Measurements from ENCODE around the gene YY1. TPM values are rescaled to one million over a fixed set of nuclear protein-coding genes. Genes with fewer than 3 reads are reported as not detected.

Gene YY1
- polyA plus RNA-seq, 2 of the 4 experiments (the other 2 are of a cell fraction): 58.4 to 65.8 TPM

DNA sequence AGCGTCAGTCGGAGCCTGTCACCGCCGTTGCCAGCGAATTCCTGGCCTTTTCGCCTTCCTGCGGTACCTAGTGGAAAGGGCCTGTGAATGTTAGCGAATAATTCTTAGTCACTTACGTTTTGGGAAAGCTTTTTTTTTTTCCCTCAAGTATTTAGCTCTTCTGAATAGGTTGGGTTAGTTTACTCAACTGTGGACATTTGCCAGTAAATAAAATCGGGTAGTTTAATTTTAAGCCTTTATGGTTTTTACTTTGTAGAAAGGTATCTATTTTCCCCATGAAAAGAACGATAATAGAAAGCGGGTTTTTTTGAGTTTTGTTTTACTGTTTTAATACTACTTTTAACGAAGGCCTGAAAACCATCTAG lies 1.7 kb downstream of the YY1 start:
- Histone ChIP-seq H3K9me3 (no peaks in the 10 kb centered on the region), H3K4me1 (peaks cover 48% of the 10 kb centered on the region), H3K4me2 (peak overlapping the region; percentile 96), H3K27ac (peak overlapping the region; percentile 96 to 98), H3K4me3 (peak overlapping the region; percentile 66)
- TF ChIP-seq, protein P1, sequence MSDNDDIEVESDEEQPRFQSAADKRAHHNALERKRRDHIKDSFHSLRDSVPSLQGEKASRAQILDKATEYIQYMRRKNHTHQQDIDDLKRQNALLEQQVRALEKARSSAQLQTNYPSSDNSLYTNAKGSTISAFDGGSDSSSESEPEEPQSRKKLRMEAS (IDR thresholded peaks at IDR 0.05): no peak
- TF ChIP-seq POLR2A (IDR thresholded peaks at IDR 0.05; ENCODE audit: low read length): peak; percentile 26; the same call in 1 of the 2 replicates
- 0 out of 5 replicates have a peak, but pooled peaks of 1 of the 2 experiments have one; percentile 1 for TF ChIP-seq RAD21 (conservative IDR thresholded peaks at IDR 0.05 in 1 of 2, IDR thresholded peaks at IDR 0.05 in 1 of 2)
- POLR2A ChIA-PET: no interaction called here
- CTCF ChIA-PET: interaction anchor here (0.7 to 2.9 kb wide), 14 partner anchors 7 to 139 kb away, joined by 3 to 17 read pairs (median 4); no protein-coding TSS in a partner anchor
- FAIRE-seq (no peak), DNase-seq (ENCODE audit: low read depth in 1 of 2, low spot score in 1 of 2) (no peak), ATAC-seq (no peak)
- 2% methylated on average over 13 of the region's 13 CpGs for WGBS (ENCODE audit: missing lambda C conversion rate)

DNA sequence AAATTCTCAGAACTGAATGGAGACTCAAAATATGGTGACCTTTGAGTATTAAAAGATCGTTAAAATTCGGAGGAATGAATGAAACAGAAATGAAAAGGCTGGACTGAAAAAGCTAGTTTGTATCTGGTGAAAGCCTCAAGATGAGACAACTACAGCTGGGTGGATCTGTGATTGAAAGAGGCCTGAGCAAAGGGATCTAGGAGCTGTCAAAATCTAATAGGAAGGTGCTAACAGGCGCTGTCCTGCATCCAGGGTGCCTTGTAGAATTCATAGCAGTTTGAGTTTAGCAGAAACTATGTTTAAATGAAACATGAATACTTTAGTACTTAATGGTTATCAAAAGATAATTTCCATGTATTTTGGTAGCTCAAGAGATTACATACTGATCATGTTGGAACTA lies 2.3 kb downstream of the YY1 start:
- Histone ChIP-seq H3K4me3 (peak overlapping the region; percentile 66), H3K27ac (peak overlapping the region; percentile 96 to 98; a peak in 4 of 6 replicates), H3K4me1 (peaks cover 50% of the 10 kb centered on the region), H3K9me3 (no peaks in the 10 kb centered on the region), H3K4me2 (peak overlapping the region; percentile 96)
- WGBS (ENCODE audit: missing lambda C conversion rate): 39% methylated on average over 3 of the region's 3 CpGs
- DNase-seq (ENCODE audit: low read depth in 1 of 2, low spot score in 1 of 2) (no peak), ATAC-seq (no peak), FAIRE-seq (no peak)
- CTCF ChIA-PET: interaction anchor here (0.7 to 2.9 kb wide), 16 partner anchors 7 to 138 kb away, joined by 3 to 17 read pairs (median 4); no protein-coding TSS in a partner anchor
- POLR2A ChIA-PET: no interaction called here
- TF ChIP-seq CEBPB (IDR thresholded peaks at IDR 0.05): no peak
- TF ChIP-seq KDM5A (IDR thresholded peaks at IDR 0.05): no peak
- TF ChIP-seq CBX8 (IDR thresholded peaks at IDR 0.05): no peak
- no peak for TF ChIP-seq PHF8 (IDR thresholded peaks at IDR 0.05; ENCODE audit: borderline replicate concordance, low read depth)
- TF ChIP-seq JUN (IDR thresholded peaks at IDR 0.05): no peak
- TF ChIP-seq TFCP2L1 (CRISPR knock-in tag; IDR thresholded peaks at IDR 0.05): no peak
- no peak for TF ChIP-seq GATA3 (IDR thresholded peaks at IDR 0.05; ENCODE audit: borderline replicate concordance)
- TF ChIP-seq RCOR1 (IDR thresholded peaks at IDR 0.05; ENCODE audit: low read depth, low read length): no peak
- TF ChIP-seq NFE2L2 (conservative IDR thresholded peaks at IDR 0.05; ENCODE audit: low read length): no peak
- TF ChIP-seq ZC3H11A (IDR thresholded peaks at IDR 0.05): no peak
- TF ChIP-seq, protein P2, sequence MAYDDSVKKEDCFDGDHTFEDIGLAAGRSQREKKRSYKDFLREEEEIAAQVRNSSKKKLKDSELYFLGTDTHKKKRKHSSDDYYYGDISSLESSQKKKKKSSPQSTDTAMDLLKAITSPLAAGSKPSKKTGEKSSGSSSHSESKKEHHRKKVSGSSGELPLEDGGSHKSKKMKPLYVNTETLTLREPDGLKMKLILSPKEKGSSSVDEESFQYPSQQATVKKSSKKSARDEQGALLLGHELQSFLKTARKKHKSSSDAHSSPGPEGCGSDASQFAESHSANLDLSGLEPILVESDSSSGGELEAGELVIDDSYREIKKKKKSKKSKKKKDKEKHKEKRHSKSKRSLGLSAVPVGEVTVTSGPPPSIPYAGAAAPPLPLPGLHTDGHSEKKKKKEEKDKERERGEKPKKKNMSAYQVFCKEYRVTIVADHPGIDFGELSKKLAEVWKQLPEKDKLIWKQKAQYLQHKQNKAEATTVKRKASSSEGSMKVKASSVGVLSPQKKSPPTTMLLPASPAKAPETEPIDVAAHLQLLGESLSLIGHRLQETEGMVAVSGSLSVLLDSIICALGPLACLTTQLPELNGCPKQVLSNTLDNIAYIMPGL (CRISPR knock-in tag; IDR thresholded peaks at IDR 0.05; ENCODE audit: borderline replicate concordance): no peak
- no peak for TF ChIP-seq HOXB5 (CRISPR knock-in tag; IDR thresholded peaks at IDR 0.05)
- TF ChIP-seq, protein P3, sequence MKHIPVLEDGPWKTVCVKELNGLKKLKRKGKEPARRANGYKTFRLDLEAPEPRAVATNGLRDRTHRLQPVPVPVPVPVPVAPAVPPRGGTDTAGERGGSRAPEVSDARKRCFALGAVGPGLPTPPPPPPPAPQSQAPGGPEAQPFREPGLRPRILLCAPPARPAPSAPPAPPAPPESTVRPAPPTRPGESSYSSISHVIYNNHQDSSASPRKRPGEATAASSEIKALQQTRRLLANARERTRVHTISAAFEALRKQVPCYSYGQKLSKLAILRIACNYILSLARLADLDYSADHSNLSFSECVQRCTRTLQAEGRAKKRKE (CRISPR knock-in tag; IDR thresholded peaks at IDR 0.05; ENCODE audit: low read depth): no peak
- TF ChIP-seq HDAC2 (IDR thresholded peaks at IDR 0.05): no peak
- TF ChIP-seq NPAS2 (CRISPR knock-in tag; IDR thresholded peaks at IDR 0.05; ENCODE audit: borderline replicate concordance): no peak
- TF ChIP-seq ZSCAN20 (CRISPR knock-in tag; IDR thresholded peaks at IDR 0.05): no peak

GRCh38 chr14:100243020-100243419 lies 4.1 kb downstream of the YY1 start:
- FAIRE-seq (no peak), ATAC-seq (no peak), DNase-seq (ENCODE audit: low read depth in 1 of 2, low spot score in 1 of 2) (no peak)
- H3K4me2 ChIP-seq: no peak overlapping the region
- H3K4me3 ChIP-seq: no peak overlapping the region
- WGBS (ENCODE audit: missing lambda C conversion rate): 88% methylated on average over 3 of the region's 3 CpGs
- TF ChIP-seq CEBPB (IDR thresholded peaks at IDR 0.05) (no peak), CBX2 (IDR thresholded peaks at IDR 0.05; ENCODE audit: borderline replicate concordance, low read depth) (no peak), PHF8 (IDR thresholded peaks at IDR 0.05; ENCODE audit: borderline replicate concordance, low read depth) (no peak), ZNF302 (CRISPR knock-in tag; IDR thresholded peaks at IDR 0.05) (no peak), FOXS1 (CRISPR knock-in tag; IDR thresholded peaks at IDR 0.05) (no peak), HOXB5 (CRISPR knock-in tag; IDR thresholded peaks at IDR 0.05) (no peak), RNF2 (IDR thresholded peaks at IDR 0.05; ENCODE audit: borderline replicate concordance, low read depth) (no peak), REST (IDR thresholded peaks at IDR 0.05) (no peak), EHMT2 (IDR thresholded peaks at IDR 0.05; ENCODE audit: low read depth) (no peak)
- no peak overlapping the region for H3K27ac ChIP-seq
- H3K4me1 ChIP-seq: peaks cover 52% of the 10 kb centered on the region
- CTCF ChIA-PET: interaction anchor here (0.7 to 1.3 kb wide), 5 partner anchors 31 to 50 kb away, joined by 3 to 7 read pairs (median 3); no protein-coding TSS in a partner anchor
- POLR2A ChIA-PET: no interaction called here
- no peaks in the 10 kb centered on the region for H3K9me3 ChIP-seq

All from A549 (cell line).